Activated T-cell treated with anti-CD3 and anti-CD28 coated beads, Interleukin-2, amount 50 U/mL, for 72 hours (primary cell): Measurements from ENCODE around the gene CDKL5. TPM values are rescaled to one million over a fixed set of nuclear protein-coding genes. Genes with fewer than 3 reads are reported as not detected.

Experiments used
- ATAC-seq, 2 donors: fragments of 150-1000 bp; cut with Tn5 transposase; replicated peaks in 1 of 2; 2 replicates each; pipeline ENCODE4 v1.10.0; 2021; ENCODE audit warnings: moderate library complexity in 2 of 2, mild to moderate bottlenecking in 1 of 2
- DNase-seq, 2 donors: peaks; one replicate each; pipeline ENCODE4 v3.0.0; 2021 to 2022; ENCODE audit warnings: mixed read lengths in 1 of 2
- H3K27ac Mint-ChIP-seq: one replicate; pipeline ENCODE4 v1.8.0; 2022; ENCODE audit warnings: mild to moderate bottlenecking, moderate library complexity, mixed read lengths
- H3K27me3 Mint-ChIP-seq: one replicate; pipeline ENCODE4 v1.8.0; 2022; ENCODE audit warnings: low read depth, mixed read lengths
- H3K36me3 Mint-ChIP-seq, 2 donors: one replicate each; pipeline ENCODE4 v1.8.0; 2022; ENCODE audit warnings: mixed read lengths in 2 of 2, mild to moderate bottlenecking in 1 of 2; ENCODE audit not compliant: insufficient read depth in 2 of 2
- H3K4me1 Mint-ChIP-seq: one replicate; pipeline ENCODE4 v1.8.0; 2022; ENCODE audit warnings: low read depth, mixed read lengths
- H3K4me3 Mint-ChIP-seq, 2 donors: one replicate each; pipeline ENCODE4 v1.8.0; 2022; ENCODE audit warnings: mild to moderate bottlenecking in 2 of 2, mixed read lengths in 2 of 2, moderate library complexity in 2 of 2
- H3K9me3 Mint-ChIP-seq, 2 donors: one replicate each; pipeline ENCODE4 v1.8.0; 2022; ENCODE audit warnings: mixed read lengths in 2 of 2
- total RNA-seq, 2 donors: library from RNA; stranded (reverse); gene quantifications; one replicate each; pipeline ENCODE4 v1.2.3, GENCODE V29; 2022

CDKL5 gene
- total RNA-seq, 2 donors from 2014 or later, result 2.2 to 2.6 TPM

DNA sequence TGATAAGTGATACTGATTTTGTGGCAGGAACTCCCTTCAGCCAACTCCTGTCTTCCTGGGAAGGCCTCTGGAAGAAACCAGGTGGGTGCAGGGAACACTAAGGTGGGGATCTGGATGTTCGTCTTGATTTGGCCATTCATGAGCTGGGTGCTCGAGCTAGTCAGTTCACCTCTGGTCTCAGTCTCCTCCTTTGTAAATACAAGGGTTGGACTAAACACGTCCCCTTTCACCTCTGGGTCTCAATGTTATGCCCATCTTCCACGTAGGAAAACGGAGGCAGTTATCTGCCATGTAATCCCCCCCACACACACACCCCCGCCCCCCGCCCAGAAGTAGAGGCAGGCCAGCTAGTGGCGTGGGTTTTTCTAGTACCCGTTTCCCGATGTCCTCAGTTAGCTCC, 250.6 kb downstream of the CDKL5 start:
- H3K4me3 Mint-ChIP-seq, result peak overlapping the region; percentile 27 to 37
- no peaks in the 10 kb centered on the region for H3K4me1 Mint-ChIP-seq
- H3K27me3 Mint-ChIP-seq, result no peaks in the 10 kb centered on the region
- H3K9me3 Mint-ChIP-seq, result no peaks in the 10 kb centered on the region
- no peak for DNase-seq
- no peaks in the 10 kb centered on the region for H3K36me3 Mint-ChIP-seq
- no peak for ATAC-seq
- no peak overlapping the region for H3K27ac Mint-ChIP-seq

- H3K9me3 Mint-ChIP-seq, result no peaks in the 10 kb centered on the region
- ATAC-seq (no peak), DNase-seq (no peak)
- no peak overlapping the region for H3K27ac Mint-ChIP-seq
- H3K36me3 Mint-ChIP-seq, result peaks cover 0 to 2% of the 10 kb centered on the region in 2 donors
- no peak overlapping the region for H3K4me3 Mint-ChIP-seq
- H3K4me1 Mint-ChIP-seq, result no peaks in the 10 kb centered on the region
- no peaks in the 10 kb centered on the region for H3K27me3 Mint-ChIP-seq
Measured at GRCh38 chrX:18676470-18676869, 251.1 kb downstream of the CDKL5 start.

GRCh38 chrX:18677161-18677869, 251.9 kb downstream of the CDKL5 start:
- Mint-ChIP-seq H3K27me3 (no peaks in the 10 kb centered on the region), H3K36me3 (peaks cover 0 to 2% of the 10 kb centered on the region in 2 donors), H3K27ac (no peak overlapping the region), H3K9me3 (no peaks in the 10 kb centered on the region), H3K4me3 (no peak overlapping the region), H3K4me1 (no peaks in the 10 kb centered on the region)
- DNase-seq, result no peak
- no peak for ATAC-seq

- Mint-ChIP-seq H3K4me1 (no peaks in the 10 kb centered on the region), H3K9me3 (peaks cover 0 to 2% of the 10 kb centered on the region in 2 donors), H3K27me3 (no peaks in the 10 kb centered on the region), H3K27ac (no peak overlapping the region), H3K36me3 (peaks cover 0 to 2% of the 10 kb centered on the region in 2 donors), H3K4me3 (no peak overlapping the region)
- ATAC-seq, result no peak
- no peak for DNase-seq
Measured at GRCh38 chrX:18681996-18682395, 256.6 kb downstream of the CDKL5 start.

DNA sequence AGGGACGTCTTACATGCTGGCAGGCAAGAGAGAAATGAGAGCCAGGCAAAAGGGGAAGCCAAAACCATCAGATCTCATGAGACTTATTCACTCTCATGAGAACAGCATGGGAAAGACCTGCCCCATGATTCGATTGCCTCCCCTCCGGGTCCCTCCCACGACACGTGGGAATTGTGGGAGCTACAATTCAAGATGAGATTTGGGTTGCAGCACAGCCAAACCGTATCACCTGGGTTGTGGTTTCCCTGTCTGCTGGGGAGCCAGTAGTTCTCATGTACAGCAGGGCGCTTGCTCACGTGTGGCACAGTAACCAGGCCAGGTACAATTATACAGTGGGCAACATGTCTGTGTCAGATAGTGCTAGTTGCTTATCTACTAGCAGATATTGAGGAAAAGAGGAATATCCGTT, 257.6 kb downstream of the CDKL5 start:
- peaks cover 0 to 2% of the 10 kb centered on the region in 2 donors for H3K36me3 Mint-ChIP-seq
- H3K4me1 Mint-ChIP-seq, result no peaks in the 10 kb centered on the region
- peaks cover 0 to 2% of the 10 kb centered on the region in 2 donors for H3K9me3 Mint-ChIP-seq
- no peak for ATAC-seq
- no peak for DNase-seq
- no peak overlapping the region for H3K27ac Mint-ChIP-seq
- no peak overlapping the region for H3K4me3 Mint-ChIP-seq
- H3K27me3 Mint-ChIP-seq, result no peaks in the 10 kb centered on the region

DNA sequence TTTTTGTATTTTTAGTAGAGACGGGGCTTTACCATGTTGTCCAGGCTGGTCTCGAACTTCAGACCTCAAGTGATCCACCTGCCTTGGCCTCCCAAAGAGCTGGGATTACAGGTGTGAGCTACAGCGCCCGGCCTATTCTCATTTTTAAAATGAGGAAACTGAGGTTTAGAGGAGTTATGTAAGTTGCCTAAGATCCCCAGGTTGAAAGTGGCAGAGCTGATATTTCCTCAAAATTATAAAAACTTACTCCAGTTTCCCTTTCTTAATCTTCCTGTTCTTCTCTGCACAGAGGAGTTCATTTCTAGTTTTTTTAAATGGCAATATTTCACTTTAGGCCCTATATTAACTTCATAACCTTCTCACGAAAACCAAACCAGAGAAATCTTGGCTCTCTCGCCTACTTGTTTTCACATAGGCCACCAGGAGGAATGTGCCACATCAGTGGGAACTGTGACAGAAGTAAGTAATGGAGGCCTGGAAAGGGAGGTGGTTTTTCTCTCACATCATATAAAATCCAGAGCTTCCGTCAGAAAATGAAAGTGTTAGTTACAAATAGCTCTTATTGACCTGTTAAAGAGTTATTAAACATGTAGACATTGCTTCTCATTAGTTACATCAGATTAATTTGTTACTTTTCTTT, 262.6 kb downstream of the CDKL5 start:
- no peak overlapping the region for H3K27ac Mint-ChIP-seq
- ATAC-seq (no peak), DNase-seq (no peak)
- peaks cover 9% of the 10 kb centered on the region for H3K27me3 Mint-ChIP-seq
- no peaks in the 10 kb centered on the region for H3K9me3 Mint-ChIP-seq
- no peaks in the 10 kb centered on the region for H3K36me3 Mint-ChIP-seq
- H3K4me1 Mint-ChIP-seq, result no peaks in the 10 kb centered on the region
- no peak overlapping the region for H3K4me3 Mint-ChIP-seq

DNA sequence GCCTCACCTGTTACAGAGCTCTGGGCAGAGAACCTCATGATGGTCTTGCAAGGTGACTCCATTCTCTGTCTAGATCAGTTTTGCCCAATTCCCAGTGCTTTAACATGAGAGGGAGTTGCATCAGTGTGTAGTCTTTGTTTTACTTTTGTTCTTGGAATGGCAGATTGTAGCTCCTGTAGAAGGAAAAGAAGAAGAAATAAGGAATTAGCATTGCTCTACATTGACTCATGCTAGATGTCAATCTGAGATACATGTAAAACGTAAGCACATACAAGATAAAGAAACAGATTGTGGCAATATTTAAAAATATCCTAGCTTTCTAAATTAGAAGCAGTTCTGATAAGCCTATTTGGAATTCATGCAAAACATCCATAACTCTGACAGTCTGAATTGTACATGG, 266.0 kb downstream of the CDKL5 start:
- no peak for ATAC-seq
- Mint-ChIP-seq H3K4me3 (no peak overlapping the region), H3K27me3 (peaks cover 11% of the 10 kb centered on the region), H3K4me1 (no peaks in the 10 kb centered on the region), H3K9me3 (no peaks in the 10 kb centered on the region), H3K27ac (no peak overlapping the region), H3K36me3 (peaks cover 0 to 2% of the 10 kb centered on the region in 2 donors)
- DNase-seq, result no peak

GRCh38 chrX:18692541-18692940, 267.1 kb downstream of the CDKL5 start:
- peaks cover 11% of the 10 kb centered on the region for H3K27me3 Mint-ChIP-seq
- ATAC-seq (no peak), DNase-seq (no peak)
- no peaks in the 10 kb centered on the region for H3K9me3 Mint-ChIP-seq
- no peak overlapping the region for H3K27ac Mint-ChIP-seq
- H3K36me3 Mint-ChIP-seq, result peaks cover 0 to 2% of the 10 kb centered on the region in 2 donors
- no peak overlapping the region for H3K4me3 Mint-ChIP-seq
- H3K4me1 Mint-ChIP-seq, result no peaks in the 10 kb centered on the region

DNA sequence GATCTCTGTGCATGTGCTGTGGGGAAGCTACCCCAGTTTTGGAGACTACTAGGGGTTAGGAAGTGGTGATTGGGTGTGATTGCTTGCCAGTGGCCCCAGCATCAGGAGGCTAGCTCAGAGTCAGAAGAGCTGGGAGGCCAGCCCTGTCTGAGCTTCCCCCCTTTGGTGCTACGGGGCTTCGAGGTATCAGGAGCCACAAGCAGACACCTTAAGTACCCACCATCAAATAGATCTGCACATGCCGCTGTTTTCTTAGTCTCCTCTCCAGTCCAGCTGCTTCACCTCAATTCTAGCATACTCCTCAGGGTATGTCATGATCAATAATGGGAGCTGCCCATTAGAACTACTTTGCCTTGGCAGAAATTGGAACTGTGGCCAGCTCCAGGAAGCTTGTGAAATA, 271.2 kb downstream of the CDKL5 start:
- Mint-ChIP-seq H3K9me3 (no peaks in the 10 kb centered on the region), H3K4me3 (no peak overlapping the region), H3K36me3 (peaks cover 0 to 2% of the 10 kb centered on the region in 2 donors), H3K27ac (no peak overlapping the region), H3K4me1 (no peaks in the 10 kb centered on the region), H3K27me3 (peaks cover 11% of the 10 kb centered on the region)
- no peak for ATAC-seq
- DNase-seq, result no peak

GRCh38 chrX:18698737-18699650, 273.6 kb downstream of the CDKL5 start:
- H3K36me3 Mint-ChIP-seq, result peaks cover 0 to under 1% of the 10 kb centered on the region in 2 donors
- ATAC-seq, result no peak
- H3K27ac Mint-ChIP-seq, result no peak overlapping the region

DNA sequence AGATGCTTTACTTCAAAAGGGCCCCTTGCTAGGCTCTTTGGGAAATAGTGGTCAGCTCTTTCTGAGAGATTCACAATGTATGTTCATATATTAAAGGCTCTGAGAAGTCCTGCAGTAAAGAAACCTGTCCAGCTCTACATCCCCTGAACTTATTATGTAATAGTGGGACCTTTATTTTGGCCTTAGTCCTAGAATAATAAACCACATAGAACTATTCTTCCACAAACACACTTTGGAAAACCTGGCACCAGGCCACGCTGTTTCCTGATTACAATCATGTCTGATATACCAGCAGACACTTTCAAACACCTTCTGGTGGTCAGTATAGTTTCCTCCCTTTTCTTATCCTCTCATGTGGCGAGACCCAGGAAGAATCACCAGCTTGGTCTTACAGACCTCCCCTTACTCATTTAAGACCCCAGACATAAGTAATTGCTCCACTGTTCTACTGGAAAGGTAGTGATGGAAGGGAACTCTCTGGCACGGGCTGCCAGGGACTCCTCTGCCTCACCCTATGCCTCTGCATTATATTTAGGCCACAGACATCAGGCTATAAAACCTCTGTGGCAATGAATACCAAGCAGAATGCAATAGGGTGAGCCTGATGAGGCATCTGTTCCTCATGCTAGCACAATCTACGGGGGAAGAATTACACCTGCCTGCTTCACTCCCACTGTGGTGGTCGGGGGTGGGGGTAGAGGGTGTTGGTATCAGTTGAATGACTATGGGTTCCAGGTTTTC, 276.4 kb downstream of the CDKL5 start:
- Mint-ChIP-seq H3K4me1 (no peaks in the 10 kb centered on the region), H3K27me3 (no peaks in the 10 kb centered on the region), H3K9me3 (no peaks in the 10 kb centered on the region), H3K4me3 (no peak overlapping the region), H3K27ac (no peak overlapping the region), H3K36me3 (no peaks in the 10 kb centered on the region)
- ATAC-seq, result no peak
- DNase-seq, result no peak

More at GRCh38 chrX:18698737-18699650, 273.6 kb downstream of the CDKL5 start:
- H3K4me1 Mint-ChIP-seq, result no peaks in the 10 kb centered on the region
- H3K4me3 Mint-ChIP-seq, result no peak overlapping the region
- no peaks in the 10 kb centered on the region for H3K9me3 Mint-ChIP-seq
- no peak for DNase-seq
- no peaks in the 10 kb centered on the region for H3K27me3 Mint-ChIP-seq

GRCh38 chrX:18702362-18703195, 277.2 kb downstream of the CDKL5 start:
- Mint-ChIP-seq H3K4me3 (no peak overlapping the region), H3K9me3 (no peaks in the 10 kb centered on the region), H3K27me3 (no peaks in the 10 kb centered on the region), H3K4me1 (no peaks in the 10 kb centered on the region), H3K36me3 (no peaks in the 10 kb centered on the region), H3K27ac (no peak overlapping the region)
- DNase-seq (no peak), ATAC-seq (no peak)
